Prostate gland (tissue), 2 donors: Measurements from ENCODE around the gene SIGLEC9. TPM values are rescaled to one million over a fixed set of nuclear protein-coding genes. Genes with fewer than 3 reads are reported as not detected.
"Not testable (repeated sequence)": the region's sequence is repeated elsewhere in the genome, so short reads cannot be mapped to it uniquely, and the experiment has no call there.

ENCODE experiments used
- DNase-seq: peaks from one replicate; pipeline ENCODE4 v3.0.0-alpha.2; 2019; ENCODE audit warnings: low spot score
- H3K27ac ChIP-seq, 2 donors: fragments of 200-600 bp; sonication (generic); 2 replicates each; pipeline ENCODE4 v1.5.1; 2017 to 2019
- H3K27me3 ChIP-seq: fragments of 200-600 bp; sonication (generic); replicated peaks from 2 replicates; pipeline ENCODE4 v1.5.1; 2019; ENCODE audit not compliant: insufficient read depth
- H3K36me3 ChIP-seq, 2 donors: fragments of 200-600 bp; sonication (generic); 1 replicate in 1 of 2; 2 replicates in 1 of 2; pipeline versions ENCODE4 v1.5.1 to v1.8.1; 2017 to 2019
- H3K4me1 ChIP-seq: fragments of 200-600 bp; sonication (generic); replicated peaks from 2 replicates; pipeline ENCODE4 v1.5.1; 2019
- H3K4me3 ChIP-seq, 2 donors: fragments of 200-600 bp; sonication (generic); 2 replicates each; pipeline ENCODE4 v1.5.1; 2017 to 2019
- H3K9me3 ChIP-seq: fragments of 200-600 bp; sonication (generic); 2 replicates; pipeline ENCODE4 v1.5.1; 2017
- CTCF ChIP-seq, 4 experiments: fragments of 200-600 bp in 2 of 4; fragments of 450-650 bp in 2 of 4; sonication (generic) in 2 of 4; IDR thresholded peaks; 1 replicate in 3 of 4; 2 replicates in 1 of 4; pipeline ENCODE4 v1.5.1; 2016 to 2019; ENCODE audit warnings: antibody characterized with exemption in 4 of 4, mild to moderate bottlenecking in 2 of 4, moderate library complexity in 2 of 4
- POLR2A ChIP-seq: fragments of 450-650 bp; IDR thresholded peaks from one replicate; pipeline ENCODE4 v1.6.1; 2016; ENCODE audit warnings: antibody characterized with exemption, mild to moderate bottlenecking
- POLR2AphosphoS5 ChIP-seq: sonication (generic); formaldehyde crosslinking; IDR thresholded peaks from one replicate; pipeline ENCODE4 v1.6.1; 2017; ENCODE audit warnings: antibody characterized with exemption
- WGBS: methylation state at CpG from one replicate; pipeline ENCODE4 v1.1.5; 2018; 5-methylcytosine and 5-hydroxymethylcytosine counted together
- intact Hi-C: fragments of 100-400 bp; cut with DNase I; formaldehyde crosslinking; loops from one replicate; pipeline ENCODE4 v1.14.2; 2022
- total RNA-seq, 2 donors: library from RNA; depleted of rRNA; stranded (reverse); fragments of >200 nt; gene quantifications; one replicate each; pipeline ENCODE4 v1.1.0, GENCODE V29; 2016

The SIGLEC9 gene
- total RNA-seq, 2 donors from 2014 or later: 0.77 to 8.2 TPM

- Histone ChIP-seq H3K4me3 (no peak overlapping the region), H3K27ac (no peak overlapping the region), H3K4me1 (no peaks in the 10 kb centered on the region), H3K9me3 (no peaks in the 10 kb centered on the region), H3K36me3 (no peaks in the 10 kb centered on the region), H3K27me3 (no peaks in the 10 kb centered on the region)
- intact Hi-C loops: no loop called here
- peak; percentile 57 for DNase-seq
- WGBS: 38% methylated on average over 3 of the region's 3 CpGs
- no peak for TF ChIP-seq POLR2A
- TF ChIP-seq POLR2AphosphoS5: peak; percentile 10
These were observed 38.6 kb downstream of the SIGLEC9 start for GRCh38 chr19:51163257-51163656.

GRCh38 chr19:51164215-51164614, 39.5 kb downstream of the SIGLEC9 start:
- Histone ChIP-seq H3K27ac (no peak overlapping the region), H3K9me3 (no peaks in the 10 kb centered on the region), H3K36me3 (no peaks in the 10 kb centered on the region), H3K4me1 (no peaks in the 10 kb centered on the region), H3K27me3 (no peaks in the 10 kb centered on the region), H3K4me3 (no peak overlapping the region)
- intact Hi-C loops: no loop called here
- TF ChIP-seq CTCF (IDR thresholded peaks at IDR 0.05): no peak
- 36% methylated on average over 3 of the region's 3 CpGs for WGBS
- no peak for DNase-seq

- H3K9me3 ChIP-seq: no peaks in the 10 kb centered on the region
- no peaks in the 10 kb centered on the region for H3K36me3 ChIP-seq
- no peak overlapping the region for H3K4me3 ChIP-seq
- TF ChIP-seq POLR2AphosphoS5 (no peak), POLR2A (no peak), CTCF (IDR thresholded peaks at IDR 0.05) (no peak)
- no peak overlapping the region for H3K27ac ChIP-seq
- no peaks in the 10 kb centered on the region for H3K4me1 ChIP-seq
- H3K27me3 ChIP-seq: no peaks in the 10 kb centered on the region
- intact Hi-C loops: no loop called here
- 60% methylated on average over 7 of the region's 9 CpGs for WGBS
- DNase-seq: no peak
These were observed 42.3 kb downstream of the SIGLEC9 start for GRCh38 chr19:51166846-51167490.

GRCh38 chr19:51168564-51169282, 44.0 kb downstream of the SIGLEC9 start:
- DNase-seq: no peak
- Histone ChIP-seq H3K9me3 (no peaks in the 10 kb centered on the region), H3K4me1 (no peaks in the 10 kb centered on the region), H3K27ac (no peak overlapping the region), H3K4me3 (no peak overlapping the region), H3K36me3 (no peaks in the 10 kb centered on the region), H3K27me3 (peaks cover under 1% of the 10 kb centered on the region)
- 86% methylated on average over 13 of the region's 13 CpGs for WGBS
- TF ChIP-seq POLR2AphosphoS5: no peak
- TF ChIP-seq POLR2A: no peak
- TF ChIP-seq CTCF (IDR thresholded peaks at IDR 0.05): no peak
- intact Hi-C loops: no loop called here

- H3K27me3 ChIP-seq, H3K9me3 ChIP-seq, intact Hi-C loops, H3K4me1 ChIP-seq, H3K4me3 ChIP-seq, H3K27ac ChIP-seq, H3K36me3 ChIP-seq: not testable (repeated sequence)
- peak; percentile 49 to 74 (median 60) for TF ChIP-seq CTCF (IDR thresholded peaks at IDR 0.05)
- peak; percentile 71 for DNase-seq
- WGBS: 6% methylated on average over 11 of the region's 11 CpGs
These were observed 44.7 kb downstream of the SIGLEC9 start for GRCh38 chr19:51169283-51169918.
